HepG2 (cell line): ENCODE data around the gene UBAP2. TPM values are rescaled to one million over a fixed set of nuclear protein-coding genes. Genes with fewer than 3 reads are reported as not detected.
A peak's percentile ranks its signal among the peaks of the same experiment; 100 is the strongest.

Experiments
- HCFC1 ChIP-seq: fragments of 150-350 bp; IDR thresholded peaks from 2 replicates; pipeline ENCODE4 v1.6.1; 2014; ENCODE audit warnings: low read depth, low read length
- HNF4G ChIP-seq, 2 experiments: sonication (generic) in 1 of 2; formaldehyde crosslinking in 1 of 2; IDR thresholded peaks; 2 replicates each; pipeline versions ENCODE4 v1.4.0 to v1.6.1; 2011 to 2020; ENCODE audit warnings: borderline replicate concordance in 2 of 2, low read depth in 2 of 2, mild to moderate bottlenecking in 2 of 2, low read length in 1 of 2, missing genetic modification reagents in 1 of 2, moderate library complexity in 1 of 2
- MXI1 ChIP-seq: IDR thresholded peaks from 3 replicates; pipeline ENCODE4 v1.6.1; 2012; ENCODE audit warnings: low read depth, low read length, inconsistent platforms, borderline replicate concordance
- NR0B2 ChIP-seq: sonication (generic); formaldehyde crosslinking; IDR thresholded peaks from 2 replicates; pipeline ENCODE4 v1.4.0; 2020; ENCODE audit warnings: mild to moderate bottlenecking, missing genetic modification reagents
- PRPF4 ChIP-seq: fragments of 200-400 bp; formaldehyde crosslinking; IDR thresholded peaks from 2 replicates; pipeline ENCODE4 v1.6.1; 2016; ENCODE audit warnings: low read length, low read depth; ENCODE audit not compliant: poor library complexity, severe bottlenecking
- RBM39 ChIP-seq: fragments of 200-400 bp; formaldehyde crosslinking; IDR thresholded peaks from one replicate; pipeline ENCODE4 v1.6.1; 2018; ENCODE audit warnings: antibody characterized with exemption, mild to moderate bottlenecking, low read depth, low read length; ENCODE audit not compliant: poor library complexity, severe bottlenecking
- SALL2 ChIP-seq: sonication (generic); formaldehyde crosslinking; IDR thresholded peaks from 2 replicates; pipeline ENCODE4 v1.8.1; 2023; ENCODE audit warnings: mild to moderate bottlenecking, missing genetic modification reagents, inconsistent platforms
- SIN3B ChIP-seq: fragments of 150-350 bp; IDR thresholded peaks from 2 replicates; pipeline ENCODE4 v1.6.1; 2014; ENCODE audit warnings: low read length
- SPEN ChIP-seq: sonication (generic); formaldehyde crosslinking; IDR thresholded peaks from 2 replicates; pipeline ENCODE4 v1.5.1; 2020; ENCODE audit warnings: low read depth, mild to moderate bottlenecking, missing genetic modification reagents
- ZBTB7A ChIP-seq: sonication (generic); formaldehyde crosslinking; IDR thresholded peaks from 2 replicates; pipeline ENCODE4 v1.8.0; 2022; ENCODE audit warnings: mild to moderate bottlenecking, missing genetic modification reagents
- ZNF225 ChIP-seq: sonication (generic); formaldehyde crosslinking; IDR thresholded peaks from 2 replicates; pipeline ENCODE4 v1.4.0; 2020; ENCODE audit warnings: mild to moderate bottlenecking, missing genetic modification reagents
- ZNF234 ChIP-seq: sonication (generic); formaldehyde crosslinking; conservative IDR thresholded peaks from 2 replicates; pipeline ENCODE4 v1.5.1; 2020; ENCODE audit warnings: mild to moderate bottlenecking, missing genetic modification reagents
- ZNF280D ChIP-seq: sonication (generic); formaldehyde crosslinking; IDR thresholded peaks from 2 replicates; pipeline ENCODE4 v1.5.1; 2020; ENCODE audit warnings: mild to moderate bottlenecking, missing genetic modification reagents
- ZNF382 ChIP-seq: sonication (generic); formaldehyde crosslinking; IDR thresholded peaks from 2 replicates; pipeline ENCODE4 v1.5.0; 2020; ENCODE audit warnings: missing genetic modification reagents, mild to moderate bottlenecking, borderline replicate concordance
- ZNF430 ChIP-seq: sonication (generic); formaldehyde crosslinking; IDR thresholded peaks from 2 replicates; pipeline ENCODE4 v1.9.0; 2021; ENCODE audit warnings: mild to moderate bottlenecking, missing genetic modification reagents
- ZNF556 ChIP-seq: sonication (generic); formaldehyde crosslinking; IDR thresholded peaks from 2 replicates; pipeline ENCODE4 v1.4.0; 2020; ENCODE audit warnings: mild to moderate bottlenecking, missing genetic modification reagents, borderline replicate concordance
- ZNF704 ChIP-seq: sonication (generic); formaldehyde crosslinking; IDR thresholded peaks from 2 replicates; pipeline ENCODE4 v1.8.1; 2023; ENCODE audit warnings: mild to moderate bottlenecking, inconsistent platforms, moderate library complexity, missing genetic modification reagents, borderline replicate concordance
- ZNF879 ChIP-seq: sonication (generic); formaldehyde crosslinking; IDR thresholded peaks from 2 replicates; pipeline ENCODE4 v1.8.1; 2023; ENCODE audit warnings: missing genetic modification reagents
- polyA plus RNA-seq, 8 experiments: library from polyadenylated mRNA; depleted of rRNA in 3 of 8; stranded (reverse) in 7 of 8; unstranded in 1 of 8; fragments of >200 nt; fragmentation: Illumina TruSeq in 4 of 8; extraction: Trizol in 4 of 8; gene quantifications; 2 replicates each; pipeline versions ENCODE4 v1.2.1 to v1.2.3, GENCODE V29; 2011 to 2016; ENCODE audit warnings: low read depth in 4 of 8, missing spikeins in 1 of 8, mixed read lengths in 1 of 8; ENCODE audit not compliant: insufficient read depth in 1 of 8
- total RNA-seq, 5 experiments: library from RNA; depleted of rRNA; stranded (reverse); fragments of >200 nt; fragmentation: Illumina TruSeq; extraction: Trizol; gene quantifications; 2 replicates each; pipeline ENCODE4 v1.2.3, GENCODE V29; 2016; ENCODE audit warnings: low read depth in 1 of 5
- TF ChIP-seq, protein P1 (sequence below): sonication (generic); formaldehyde crosslinking; IDR thresholded peaks from 2 replicates; pipeline ENCODE4 v1.8.1; 2022; ENCODE audit warnings: mild to moderate bottlenecking, missing genetic modification reagents
- TF ChIP-seq, protein P2 (sequence below): sonication (generic); formaldehyde crosslinking; IDR thresholded peaks from 2 replicates; pipeline ENCODE4 v1.4.0; 2020; ENCODE audit warnings: missing genetic modification reagents

The UBAP2 gene
- total and polyA plus RNA-seq, 2 of the 13 experiments (the other 11 are each of a cell fraction or from before 2014, with no cell fraction given) = 19.0 to 22.0 TPM

DNA sequence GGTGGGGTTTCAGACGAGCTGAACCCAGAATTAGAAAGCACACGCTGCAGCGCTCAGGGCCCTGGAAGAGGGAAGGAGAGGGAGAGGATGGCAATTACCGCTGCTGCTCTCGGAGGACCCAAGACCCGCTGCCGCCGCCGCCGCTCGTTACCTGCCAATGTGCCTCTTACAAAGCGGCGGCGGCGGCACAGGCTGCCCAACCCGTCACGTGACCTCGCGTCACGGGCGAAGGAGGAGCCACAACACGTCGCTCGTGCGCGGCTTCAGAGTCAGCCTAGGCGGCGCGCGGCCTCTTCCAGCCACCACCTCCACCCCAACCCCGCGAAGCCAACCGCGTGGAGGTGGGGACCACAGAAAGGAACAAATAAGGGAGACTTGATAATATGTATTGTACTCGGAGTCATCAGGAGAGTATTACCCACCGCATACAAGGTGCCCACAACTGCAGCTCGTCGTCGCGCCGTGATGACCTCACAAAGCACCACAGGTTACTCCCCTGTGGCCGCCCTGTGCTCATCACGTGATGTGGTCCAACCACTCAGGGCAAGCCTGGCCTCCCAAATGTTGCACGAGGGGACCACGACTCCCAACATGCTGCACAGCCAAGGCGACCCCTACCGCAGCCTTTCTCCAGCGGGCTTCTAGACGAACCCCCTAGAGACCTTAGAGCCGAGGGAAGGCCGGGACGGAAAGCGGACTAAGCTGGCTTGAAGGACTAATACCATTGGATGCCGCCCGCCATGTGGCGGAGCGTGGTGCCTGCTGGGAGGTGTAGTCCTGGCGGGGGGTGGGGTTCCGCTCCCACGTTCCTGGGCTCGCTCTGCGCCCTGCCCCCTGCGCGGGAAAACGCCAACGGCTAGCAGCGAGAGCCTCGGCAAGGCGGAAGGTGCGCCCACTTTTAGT is at the start of gene UBAP2 (continued):
- TF ChIP-seq ZNF234 (CRISPR knock-in tag) = no peak
- TF ChIP-seq ZNF280D (CRISPR knock-in tag) = peak; percentile 42; the same call in 1 of the 2 replicates
- TF ChIP-seq ZBTB7A (CRISPR knock-in tag) = peak; percentile 38; the same call in 1 of the 2 replicates
- no peak for TF ChIP-seq ZNF382
- peak; percentile 26; the same call in 1 of the 2 replicates for TF ChIP-seq ZNF556
- TF ChIP-seq, protein P1, sequence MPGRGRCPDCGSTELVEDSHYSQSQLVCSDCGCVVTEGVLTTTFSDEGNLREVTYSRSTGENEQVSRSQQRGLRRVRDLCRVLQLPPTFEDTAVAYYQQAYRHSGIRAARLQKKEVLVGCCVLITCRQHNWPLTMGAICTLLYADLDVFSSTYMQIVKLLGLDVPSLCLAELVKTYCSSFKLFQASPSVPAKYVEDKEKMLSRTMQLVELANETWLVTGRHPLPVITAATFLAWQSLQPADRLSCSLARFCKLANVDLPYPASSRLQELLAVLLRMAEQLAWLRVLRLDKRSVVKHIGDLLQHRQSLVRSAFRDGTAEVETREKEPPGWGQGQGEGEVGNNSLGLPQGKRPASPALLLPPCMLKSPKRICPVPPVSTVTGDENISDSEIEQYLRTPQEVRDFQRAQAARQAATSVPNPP (CRISPR knock-in tag) = peak; percentile 92
- peak; percentile 84 for TF ChIP-seq HCFC1
- TF ChIP-seq NR0B2 (CRISPR knock-in tag) = peak; percentile 81; the same call in 1 of the 2 replicates
- peak; percentile 95 for TF ChIP-seq MXI1
- TF ChIP-seq, protein P2, sequence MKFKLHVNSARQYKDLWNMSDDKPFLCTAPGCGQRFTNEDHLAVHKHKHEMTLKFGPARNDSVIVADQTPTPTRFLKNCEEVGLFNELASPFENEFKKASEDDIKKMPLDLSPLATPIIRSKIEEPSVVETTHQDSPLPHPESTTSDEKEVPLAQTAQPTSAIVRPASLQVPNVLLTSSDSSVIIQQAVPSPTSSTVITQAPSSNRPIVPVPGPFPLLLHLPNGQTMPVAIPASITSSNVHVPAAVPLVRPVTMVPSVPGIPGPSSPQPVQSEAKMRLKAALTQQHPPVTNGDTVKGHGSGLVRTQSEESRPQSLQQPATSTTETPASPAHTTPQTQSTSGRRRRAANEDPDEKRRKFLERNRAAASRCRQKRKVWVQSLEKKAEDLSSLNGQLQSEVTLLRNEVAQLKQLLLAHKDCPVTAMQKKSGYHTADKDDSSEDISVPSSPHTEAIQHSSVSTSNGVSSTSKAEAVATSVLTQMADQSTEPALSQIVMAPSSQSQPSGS (CRISPR knock-in tag) = peak; percentile 45
- peak; percentile 75 for TF ChIP-seq SPEN (CRISPR knock-in tag)
- TF ChIP-seq ZNF704 = peak; percentile 85; the same call in 1 of the 2 replicates
- no peak; the same call in none of the 2 replicates for TF ChIP-seq SALL2
- no peak for TF ChIP-seq HNF4G (IDR thresholded peaks at IDR 0.05; ENCODE audit: borderline replicate concordance, low read depth, low read length)
- no peak for TF ChIP-seq HNF4G (CRISPR knock-in tag; IDR thresholded peaks at IDR 0.05; ENCODE audit: borderline replicate concordance, low read depth)
- 0 out of 2 replicates have a peak, but pooled peaks have one; percentile 6 for TF ChIP-seq ZNF430 (CRISPR knock-in tag)
- TF ChIP-seq PRPF4 = no peak
- TF ChIP-seq SIN3B = peak; percentile 3
- peak; percentile 19 for TF ChIP-seq RBM39
- TF ChIP-seq ZNF879 (CRISPR knock-in tag) = no peak
- TF ChIP-seq ZNF225 (CRISPR knock-in tag) = 0 out of 2 replicates have a peak, but pooled peaks have one; percentile 29
